ENCODE measurements around the gene COPS7A.
A peak's percentile ranks its signal among the peaks of the same experiment; 100 is the strongest.

COPS7A gene

GRCh38 chr12:6769666-6770065 lies 45.8 kb downstream of the COPS7A start:
- DNase-seq (ENCODE audit: low read depth in 2 of 2) = no peak

- DNase-seq (ENCODE audit: low read depth in 2 of 2) = no peak
These were observed 46.2 kb downstream of the COPS7A start for GRCh38 chr12:6770094-6770493.

GRCh38 chr12:6770600-6770999 lies 46.8 kb downstream of the COPS7A start:
- DNase-seq (ENCODE audit: low read depth in 2 of 2) = no peak

GRCh38 chr12:6771091-6771495 lies 47.2 kb downstream of the COPS7A start:
- no peak for DNase-seq (ENCODE audit: low read depth in 2 of 2)

GRCh38 chr12:6771509-6772330 lies 47.9 kb downstream of the COPS7A start:
- no peak for DNase-seq (ENCODE audit: low read depth in 2 of 2)

- peak in 1 of 2 donors; percentile 38 for DNase-seq (ENCODE audit: low read depth in 2 of 2)
These were observed 48.5 kb downstream of the COPS7A start, which contains the start of gene LAG3 for GRCh38 chr12:6772331-6772695. LAG3 (plus strand) TSS chr12:6772520; CDS start chr12:6772853, 333 bp downstream.

GRCh38 chr12:6772726-6773589 lies 49.1 kb downstream of the COPS7A start:
- DNase-seq (ENCODE audit: low read depth in 2 of 2) = no peak

GRCh38 chr12:6773590-6774351 lies 49.9 kb downstream of the COPS7A start:
- no peak for DNase-seq (ENCODE audit: low read depth in 2 of 2)

GRCh38 chr12:6774499-6775062 lies 50.7 kb downstream of the COPS7A start:
- DNase-seq (ENCODE audit: low read depth in 2 of 2) = no peak

- DNase-seq (ENCODE audit: low read depth in 2 of 2) = no peak
These were observed 51.6 kb downstream of the COPS7A start for GRCh38 chr12:6775185-6776174.

GRCh38 chr12:6777386-6777785 lies 53.5 kb downstream of the COPS7A start:
- DNase-seq (ENCODE audit: low read depth in 2 of 2) = no peak

- DNase-seq (ENCODE audit: low read depth in 2 of 2) = no peak
These were observed 54.3 kb downstream of the COPS7A start for GRCh38 chr12:6778217-6778573.

- peak; percentile 73 to 79 for DNase-seq (ENCODE audit: low read depth in 2 of 2)
These were observed 55.0 kb downstream of the COPS7A start for GRCh38 chr12:6778574-6779550.

GRCh38 chr12:6779708-6780432 lies 56.0 kb downstream of the COPS7A start:
- DNase-seq (ENCODE audit: low read depth in 2 of 2) = no peak

GRCh38 chr12:6780573-6780972 lies 56.7 kb downstream of the COPS7A start:
- DNase-seq (ENCODE audit: low read depth in 2 of 2) = no peak

Measured in stimulated activated CD8-positive, alpha-beta memory T cell treated with anti-CD3 and anti-CD28 coated beads, Interleukin-7, amount 100 ng/mL, for 1 hour (primary cell).